ENCODE results near the gene FOXP1. TPM values are rescaled to one million over a fixed set of nuclear protein-coding genes. Genes with fewer than 3 reads are reported as not detected.

FOXP1 gene
- total RNA-seq, 1 donor from 2014 or later: 113 TPM

DNA sequence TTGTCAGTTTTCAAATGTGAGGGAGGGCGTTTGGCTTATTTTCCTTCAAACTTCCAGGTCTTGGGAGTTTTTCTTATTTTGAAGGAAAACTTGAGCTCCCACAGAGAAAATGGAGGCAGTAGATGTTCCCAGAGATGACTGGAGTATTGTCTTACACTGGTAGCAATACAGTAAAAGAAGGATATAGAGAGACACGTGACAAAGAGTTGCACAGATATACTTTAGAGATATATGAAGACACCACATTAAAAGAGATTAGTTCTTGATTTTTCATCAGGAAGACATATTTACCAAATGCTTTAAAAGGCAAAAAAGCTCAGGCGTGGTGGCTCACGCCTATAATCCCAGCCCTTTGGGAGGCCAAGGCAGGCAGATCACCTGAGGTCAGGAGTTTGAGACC lies 490.9 kb downstream of the FOXP1 start:
- no peak overlapping the region for H3K27ac Mint-ChIP-seq
- H3K27me3 Mint-ChIP-seq: no peaks in the 10 kb centered on the region
- TF ChIP-seq, protein P1, sequence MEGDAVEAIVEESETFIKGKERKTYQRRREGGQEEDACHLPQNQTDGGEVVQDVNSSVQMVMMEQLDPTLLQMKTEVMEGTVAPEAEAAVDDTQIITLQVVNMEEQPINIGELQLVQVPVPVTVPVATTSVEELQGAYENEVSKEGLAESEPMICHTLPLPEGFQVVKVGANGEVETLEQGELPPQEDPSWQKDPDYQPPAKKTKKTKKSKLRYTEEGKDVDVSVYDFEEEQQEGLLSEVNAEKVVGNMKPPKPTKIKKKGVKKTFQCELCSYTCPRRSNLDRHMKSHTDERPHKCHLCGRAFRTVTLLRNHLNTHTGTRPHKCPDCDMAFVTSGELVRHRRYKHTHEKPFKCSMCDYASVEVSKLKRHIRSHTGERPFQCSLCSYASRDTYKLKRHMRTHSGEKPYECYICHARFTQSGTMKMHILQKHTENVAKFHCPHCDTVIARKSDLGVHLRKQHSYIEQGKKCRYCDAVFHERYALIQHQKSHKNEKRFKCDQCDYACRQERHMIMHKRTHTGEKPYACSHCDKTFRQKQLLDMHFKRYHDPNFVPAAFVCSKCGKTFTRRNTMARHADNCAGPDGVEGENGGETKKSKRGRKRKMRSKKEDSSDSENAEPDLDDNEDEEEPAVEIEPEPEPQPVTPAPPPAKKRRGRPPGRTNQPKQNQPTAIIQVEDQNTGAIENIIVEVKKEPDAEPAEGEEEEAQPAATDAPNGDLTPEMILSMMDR (conservative IDR thresholded peaks at IDR 0.05): no peak
- H3K4me3 Mint-ChIP-seq: no peak overlapping the region
- no peak for DNase-seq (ENCODE audit: extremely low spot score, unreplicated experiment)
- no peaks in the 10 kb centered on the region for H3K9me3 Mint-ChIP-seq
- H3K36me3 Mint-ChIP-seq: peaks cover 24% of the 10 kb centered on the region
- H3K4me1 Mint-ChIP-seq (ENCODE audit: unreplicated experiment): peaks cover 21% of the 10 kb centered on the region

DNA sequence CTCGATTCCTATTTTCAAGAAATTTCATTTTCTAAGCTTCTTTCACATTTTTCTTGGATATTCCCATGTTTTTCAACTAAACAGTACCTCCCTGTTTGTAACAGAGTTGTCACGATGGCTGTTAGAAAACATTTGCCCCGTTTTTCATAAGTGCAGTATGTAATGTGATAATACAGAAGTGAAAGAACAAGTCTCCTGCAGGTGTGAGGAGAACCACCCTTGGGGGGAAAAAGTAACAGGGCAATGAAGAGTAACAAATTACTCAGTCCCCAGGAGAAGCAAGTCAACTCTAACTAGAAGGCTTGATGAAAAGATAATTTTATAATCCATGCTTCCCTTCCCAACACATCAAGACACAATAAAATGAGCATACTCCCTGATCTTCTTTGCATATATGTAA lies 493.3 kb downstream of the FOXP1 start:
- H3K4me3 Mint-ChIP-seq: no peak overlapping the region
- H3K27ac Mint-ChIP-seq: no peak overlapping the region
- H3K36me3 Mint-ChIP-seq: peaks cover 24% of the 10 kb centered on the region
- no peaks in the 10 kb centered on the region for H3K27me3 Mint-ChIP-seq
- H3K4me1 Mint-ChIP-seq (ENCODE audit: unreplicated experiment): peaks cover 17% of the 10 kb centered on the region
- TF ChIP-seq, protein P1 (conservative IDR thresholded peaks at IDR 0.05): no peak
- no peak for DNase-seq (ENCODE audit: extremely low spot score, unreplicated experiment)
- no peaks in the 10 kb centered on the region for H3K9me3 Mint-ChIP-seq

DNA sequence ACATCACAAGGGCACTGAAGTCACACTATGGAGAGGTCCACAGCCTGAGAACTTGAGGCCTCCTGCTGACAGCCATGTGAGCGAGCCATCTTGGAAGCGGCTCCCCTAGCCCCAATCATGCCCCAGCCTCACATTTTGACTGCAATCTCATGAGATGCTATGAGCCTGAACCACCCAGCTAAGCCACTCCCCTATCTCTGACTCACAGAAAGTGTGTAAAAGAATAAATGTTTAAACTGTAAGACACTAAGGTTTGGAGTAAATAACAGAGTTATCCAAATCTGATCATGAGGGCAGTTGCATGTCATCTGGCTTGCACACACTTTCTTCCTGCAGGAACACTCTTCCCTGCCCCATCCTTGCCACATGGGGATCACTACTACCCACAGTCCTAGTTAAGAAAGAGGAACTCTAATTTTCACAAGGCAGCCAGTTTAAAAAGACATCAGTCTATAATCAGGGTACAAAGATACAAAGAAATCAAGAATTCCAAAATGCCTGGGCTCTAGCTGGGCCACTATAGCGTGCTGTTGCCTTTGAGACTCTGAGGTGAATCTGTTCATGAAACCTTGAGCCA lies 494.2 kb downstream of the FOXP1 start:
- TF ChIP-seq, protein P1 (conservative IDR thresholded peaks at IDR 0.05): no peak
- peaks cover 15% of the 10 kb centered on the region for H3K4me1 Mint-ChIP-seq (ENCODE audit: unreplicated experiment)
- H3K27ac Mint-ChIP-seq: no peak overlapping the region
- DNase-seq (ENCODE audit: extremely low spot score, unreplicated experiment): no peak
- peaks cover 22% of the 10 kb centered on the region for H3K36me3 Mint-ChIP-seq
- no peaks in the 10 kb centered on the region for H3K9me3 Mint-ChIP-seq
- no peak overlapping the region for H3K4me3 Mint-ChIP-seq
- no peaks in the 10 kb centered on the region for H3K27me3 Mint-ChIP-seq

DNA sequence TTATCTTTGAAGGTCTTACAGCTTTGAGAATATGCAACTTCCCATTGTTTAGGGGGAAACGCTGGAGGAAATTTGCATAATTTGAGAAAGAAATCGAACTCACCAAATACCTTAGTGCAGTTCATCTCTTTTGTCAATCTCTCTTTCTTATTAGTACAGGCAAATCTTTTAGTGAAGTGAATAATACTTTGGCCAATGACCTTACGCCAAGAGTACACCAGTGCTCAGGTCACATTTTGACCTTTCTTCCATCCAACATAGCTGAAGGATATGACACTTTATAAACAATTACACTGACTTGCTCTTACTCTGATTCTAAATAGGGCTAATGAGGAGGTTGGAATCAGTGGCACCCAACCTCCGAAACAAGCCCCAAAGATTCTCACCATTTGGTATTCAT lies 494.8 kb downstream of the FOXP1 start:
- H3K27me3 Mint-ChIP-seq: no peaks in the 10 kb centered on the region
- H3K9me3 Mint-ChIP-seq: no peaks in the 10 kb centered on the region
- no peak overlapping the region for H3K27ac Mint-ChIP-seq

DNA sequence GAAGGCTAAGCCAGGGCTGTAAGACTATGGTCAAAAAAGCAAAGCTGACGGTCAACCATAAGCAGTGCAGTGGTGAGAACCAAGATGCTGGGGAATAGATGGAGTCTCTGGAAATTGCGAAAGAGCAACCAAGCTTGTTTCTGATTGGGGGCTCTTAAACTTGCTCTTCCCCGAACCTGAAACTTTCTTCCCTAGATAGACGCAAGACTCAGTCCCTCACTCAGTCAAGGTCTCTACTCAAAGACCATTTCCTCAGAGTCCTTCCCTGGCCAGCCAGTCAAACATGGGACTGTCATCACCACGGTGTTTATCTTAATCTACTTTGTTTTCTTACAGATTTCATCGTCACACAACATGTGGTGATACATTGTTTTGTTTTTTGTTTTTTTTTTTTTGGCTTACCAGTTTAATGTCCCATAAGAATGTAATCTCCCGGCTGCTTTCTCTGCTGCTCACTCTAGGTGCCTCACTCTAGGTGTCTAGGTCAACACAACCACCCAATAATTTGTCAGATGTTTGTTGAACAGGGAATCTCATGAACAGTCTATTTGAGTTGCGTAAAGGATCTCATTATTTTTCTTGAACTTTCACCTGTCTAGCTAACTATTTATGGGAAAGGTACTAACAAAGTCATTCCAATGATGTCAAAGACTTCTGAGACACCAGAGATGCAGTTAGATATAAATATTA lies 495.4 kb downstream of the FOXP1 start:
- Mint-ChIP-seq H3K27me3 (no peaks in the 10 kb centered on the region), H3K27ac (no peak overlapping the region), H3K36me3 (peaks cover 34% of the 10 kb centered on the region), H3K4me3 (no peak overlapping the region), H3K4me1 (ENCODE audit: unreplicated experiment) (peaks cover 15% of the 10 kb centered on the region), H3K9me3 (no peaks in the 10 kb centered on the region)
- DNase-seq (ENCODE audit: extremely low spot score, unreplicated experiment): no peak
- TF ChIP-seq, protein P1 (conservative IDR thresholded peaks at IDR 0.05): no peak

More for the DNA sequence above, 494.8 kb downstream of the FOXP1 start:
- no peak for DNase-seq (ENCODE audit: extremely low spot score, unreplicated experiment)
- no peak overlapping the region for H3K4me3 Mint-ChIP-seq
- H3K4me1 Mint-ChIP-seq (ENCODE audit: unreplicated experiment): peaks cover 15% of the 10 kb centered on the region
- TF ChIP-seq, protein P1 (conservative IDR thresholded peaks at IDR 0.05): no peak
- peaks cover 28% of the 10 kb centered on the region for H3K36me3 Mint-ChIP-seq

All from type B pancreatic cell (in vitro differentiated cells).